Measurements from ENCODE around the gene E2F2. TPM values are rescaled to one million over a fixed set of nuclear protein-coding genes. Genes with fewer than 3 reads are reported as not detected.

The E2F2 gene
- total and polyA plus RNA-seq, 2 of the 4 experiments (the other 2 are of a cell fraction), result 0.36 to 0.51 TPM

DNA sequence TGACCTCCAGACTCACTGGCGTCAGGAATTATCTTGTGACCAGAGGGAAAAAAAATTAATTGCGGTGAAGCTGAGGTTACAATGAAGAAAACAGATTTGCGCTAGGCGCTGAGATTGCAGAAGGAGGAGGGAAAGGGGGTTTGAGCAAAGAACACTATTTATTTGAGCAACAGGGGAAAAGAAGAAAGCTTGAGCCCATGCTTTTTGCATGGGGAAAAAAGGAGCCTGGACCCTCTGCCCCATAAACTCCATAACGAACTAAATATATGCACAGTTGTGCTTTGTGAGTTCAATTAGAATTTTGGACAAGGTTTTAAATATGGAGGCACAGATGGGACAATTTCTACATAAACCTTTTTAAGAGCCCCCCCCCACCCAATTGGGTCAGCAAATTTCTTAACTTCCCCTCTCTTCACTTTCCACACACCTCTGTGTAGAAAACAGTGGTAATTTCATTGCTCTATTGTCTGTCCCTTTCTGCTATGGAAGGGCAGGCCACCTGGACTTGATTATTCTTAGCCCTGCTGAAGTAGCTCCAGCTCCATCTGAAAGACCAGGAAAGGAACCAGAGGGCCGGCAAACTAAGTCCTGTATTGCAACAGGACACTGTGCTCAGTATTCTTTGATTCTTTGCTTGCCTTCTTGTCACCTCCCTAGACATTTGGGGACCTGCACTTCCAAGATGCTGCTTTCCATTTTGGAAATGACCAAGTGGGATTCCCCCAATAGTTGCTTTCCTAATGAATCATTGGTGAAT lies 29.1 kb upstream of the E2F2 start:
- Histone ChIP-seq H3K27me3 (ENCODE audit: control insufficient read depth, insufficient read depth, low read length) (no peaks in the 10 kb centered on the region), H2AK9ac (replicated peaks; ENCODE audit: low read depth, low read length, poor library complexity) (peak overlapping the region; percentile 79), H3K9me3 (ENCODE audit: control insufficient read depth, insufficient read depth, low read length) (no peaks in the 10 kb centered on the region), H3K9me1 (ENCODE audit: insufficient read depth, low read length) (peaks cover 12% of the 10 kb centered on the region), H4K5ac (ENCODE audit: low read depth, low read length) (peak overlapping the region; percentile 98), H2BK120ac (ENCODE audit: low read depth, low read length) (peak overlapping the region; percentile 98), H2BK15ac (ENCODE audit: low read depth, low read length) (peak overlapping the region; percentile 99), H2BK20ac (ENCODE audit: low read depth, low read length) (peak overlapping the region; percentile 97), H3K9ac (ENCODE audit: low read depth, low read length) (peak overlapping the region; percentile 88), H3K27ac (ENCODE audit: insufficient read depth, low read length) (peak overlapping the region; percentile 91), H3K79me1 (ENCODE audit: low read depth in 1 of 2, low read length in 2 of 2) (peaks cover 16 to 57% of the 10 kb centered on the region in 2 experiments; a peak in 3 of 4 replicates), H3K4me2 (ENCODE audit: low read depth, low read length) (peak overlapping the region; percentile 82), H4K8ac (ENCODE audit: low read depth in 2 of 2, low read length in 2 of 2) (peak overlapping the region; percentile 70 to 95), H3K14ac (replicated peaks; ENCODE audit: low read depth, low read length) (peak overlapping the region; percentile 97), H3K23ac (ENCODE audit: low read depth, low read length) (peak overlapping the region; percentile 99), H2AK5ac (ENCODE audit: low read depth, low read length) (peak overlapping the region; percentile 95), H2BK5ac (ENCODE audit: low read depth, low read length, poor library complexity, severe bottlenecking) (peak overlapping the region; percentile 92), H4K20me1 (ENCODE audit: insufficient read depth, low read length) (peaks cover 41% of the 10 kb centered on the region), H4K91ac (ENCODE audit: insufficient read depth, low read depth, low read length) (peak overlapping the region; percentile 99), H3K4me3 (ENCODE audit: insufficient read depth, low read depth, low read length) (peak overlapping the region; percentile 30), H3K18ac (ENCODE audit: low read depth, low read length) (peak overlapping the region; percentile 84), H3K56ac (ENCODE audit: extremely low read depth, insufficient read depth, low read length) (peak overlapping the region; percentile 91), H3K4me1 (ENCODE audit: control insufficient read depth, insufficient read depth, low read length) (peaks cover 40% of the 10 kb centered on the region), H2AFZ (replicated peaks; ENCODE audit: low read length, poor library complexity) (peak overlapping the region; percentile 82), H3K4ac (ENCODE audit: low read depth, low read length) (peak overlapping the region; percentile 97), H3K36me3 (ENCODE audit: control insufficient read depth, insufficient read depth, low read length) (peaks cover 16% of the 10 kb centered on the region)
- BruUV-seq (replicated peaks), result no TSS peak
- POLR2A ChIA-PET (ENCODE audit: unreplicated experiment), result interaction anchor here (0.8 to 1.3 kb wide), 3 partner anchors 9 to 77 kb away, joined by 3 to 5 read pairs (median 4); no protein-coding TSS in a partner anchor
- intact Hi-C loops (cut with micrococcal nuclease) (loop anchor here (5.0 kb wide), 1 partner anchor 132 kb away; the partner anchor contains the start of gene RPL11), dilution Hi-C loops (cut with HindIII; ENCODE audit: low sequenced_read_pairs, unreplicated experiment) (no loop called here), in situ Hi-C loops (cut with MboI; ENCODE audit: low sequenced_read_pairs) (no loop called here)
- ATAC-seq (ENCODE audit: low read depth) (no peak), DNase-seq (peak; percentile 47)
- CTCF ChIA-PET, result interaction anchor here (1.1 to 2.0 kb wide), 3 partner anchors 16 to 75 kb away, joined by 3 to 8 read pairs (median 4); no protein-coding TSS in a partner anchor
- WGBS, 2 experiments (ENCODE audit: extremely low coverage in 2 of 2, insufficient read length in 1 of 2), result 6% methylated on average over 5 of the region's 6 CpGs; no CpG with 5 or more reads in 1 of the 2 experiments
- TF ChIP-seq, protein P1, sequence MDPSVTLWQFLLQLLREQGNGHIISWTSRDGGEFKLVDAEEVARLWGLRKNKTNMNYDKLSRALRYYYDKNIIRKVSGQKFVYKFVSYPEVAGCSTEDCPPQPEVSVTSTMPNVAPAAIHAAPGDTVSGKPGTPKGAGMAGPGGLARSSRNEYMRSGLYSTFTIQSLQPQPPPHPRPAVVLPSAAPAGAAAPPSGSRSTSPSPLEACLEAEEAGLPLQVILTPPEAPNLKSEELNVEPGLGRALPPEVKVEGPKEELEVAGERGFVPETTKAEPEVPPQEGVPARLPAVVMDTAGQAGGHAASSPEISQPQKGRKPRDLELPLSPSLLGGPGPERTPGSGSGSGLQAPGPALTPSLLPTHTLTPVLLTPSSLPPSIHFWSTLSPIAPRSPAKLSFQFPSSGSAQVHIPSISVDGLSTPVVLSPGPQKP (IDR thresholded peaks at IDR 0.05; ENCODE audit: borderline replicate concordance, low read depth, low read length), result no peak
- TF ChIP-seq FOS (IDR thresholded peaks at IDR 0.05; ENCODE audit: low read depth, low read length), result no peak
- TF ChIP-seq MAZ (IDR thresholded peaks at IDR 0.05; ENCODE audit: borderline replicate concordance, low read depth, low read length), result no peak
- TF ChIP-seq RFX5 (IDR thresholded peaks at IDR 0.05; ENCODE audit: low read depth, low read length), result no peak
- no peak for TF ChIP-seq MAFK (IDR thresholded peaks at IDR 0.05; ENCODE audit: low read depth, low read length)
- no peak for TF ChIP-seq BHLHE40 (IDR thresholded peaks at IDR 0.05; ENCODE audit: low read depth, low read length)

Measured in IMR-90 (cell line).